Heart left ventricle (tissue), 13 donors: ENCODE results near the gene ZNF598.

Experiments used
- POLR2A ChIP-seq, 2 donors: fragments of 450-650 bp; IDR thresholded peaks; one replicate each; pipeline ENCODE4 v1.6.1; 2017; ENCODE audit warnings: antibody characterized with exemption in 2 of 2, mild to moderate bottlenecking in 2 of 2, moderate library complexity in 2 of 2
- TF ChIP-seq, protein P1 (sequence below), 12 donors: fragments of 200-600 bp; sonication (generic) in 4 of 12; IDR thresholded peaks; one replicate each; pipeline versions ENCODE4 v1.5.0 to v1.8.0; 2018 to 2022; ENCODE audit warnings: antibody characterized with exemption in 12 of 12, mild to moderate bottlenecking in 5 of 12
- donor health status: ischemic (EF 13 %, LVEDD 7.1; RV severe dilation, severe dysfunction).
- donor health status: DM: no; HTN: yes; CAD: no.
- donor health status: DM: no; HTN: no; CAD: no.
- donor health status: ischemic (EF 25% LVEDD 6.9; RV normal size, moderate dysfunction).
- donor health status: ischemic (EF 25% LVEDD 5.7; RV mildly dilated, moderate dysfunction).
- donor health status: ischemic (EF 35%, LVEDD 5.7; RV mildly dilated, moderate dysfunction).
- donor health status: nonischemic (EF 11% LVEDD 7.7; RV severe dilation, severe dysfunction).
- donor health status: DM: yes; HTN: yes; CAD: no.
- donor health status: PGD.
- donor health status: ischemic (EF 29% LVEDD 5.4; RV normal size, mild dysfunction).
- donor health status: nonischemic (EF 23%, LVEDD 6.1; RV moderate dilation, normal function).

DNA sequence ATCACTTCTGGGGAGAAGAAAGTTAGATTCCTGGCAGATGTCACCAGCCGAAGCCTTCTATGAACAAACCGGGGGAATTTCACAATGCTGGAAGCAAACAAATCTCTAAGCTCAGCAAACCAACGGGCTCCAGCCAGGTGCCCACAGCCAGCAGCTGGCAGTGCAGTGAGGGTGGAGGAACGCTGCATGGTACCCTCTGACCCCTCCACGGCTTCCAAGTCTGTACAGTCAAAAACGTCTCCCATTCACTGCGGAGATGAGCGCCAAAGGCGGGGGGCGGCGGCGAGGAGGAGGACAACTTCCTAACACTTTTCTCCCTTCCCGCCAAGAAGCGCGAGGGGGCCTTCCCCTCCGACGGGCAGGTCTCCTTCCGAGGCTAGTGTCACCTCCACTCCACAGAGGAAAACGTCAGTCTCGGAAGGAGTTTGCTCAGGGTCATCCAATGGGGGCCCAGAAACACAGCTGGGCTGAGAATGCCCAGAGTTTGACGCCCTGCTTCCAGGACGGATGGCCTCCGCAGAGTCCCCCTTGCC, 924 bp downstream of the ZNF598 start:
- TF ChIP-seq, protein P1, sequence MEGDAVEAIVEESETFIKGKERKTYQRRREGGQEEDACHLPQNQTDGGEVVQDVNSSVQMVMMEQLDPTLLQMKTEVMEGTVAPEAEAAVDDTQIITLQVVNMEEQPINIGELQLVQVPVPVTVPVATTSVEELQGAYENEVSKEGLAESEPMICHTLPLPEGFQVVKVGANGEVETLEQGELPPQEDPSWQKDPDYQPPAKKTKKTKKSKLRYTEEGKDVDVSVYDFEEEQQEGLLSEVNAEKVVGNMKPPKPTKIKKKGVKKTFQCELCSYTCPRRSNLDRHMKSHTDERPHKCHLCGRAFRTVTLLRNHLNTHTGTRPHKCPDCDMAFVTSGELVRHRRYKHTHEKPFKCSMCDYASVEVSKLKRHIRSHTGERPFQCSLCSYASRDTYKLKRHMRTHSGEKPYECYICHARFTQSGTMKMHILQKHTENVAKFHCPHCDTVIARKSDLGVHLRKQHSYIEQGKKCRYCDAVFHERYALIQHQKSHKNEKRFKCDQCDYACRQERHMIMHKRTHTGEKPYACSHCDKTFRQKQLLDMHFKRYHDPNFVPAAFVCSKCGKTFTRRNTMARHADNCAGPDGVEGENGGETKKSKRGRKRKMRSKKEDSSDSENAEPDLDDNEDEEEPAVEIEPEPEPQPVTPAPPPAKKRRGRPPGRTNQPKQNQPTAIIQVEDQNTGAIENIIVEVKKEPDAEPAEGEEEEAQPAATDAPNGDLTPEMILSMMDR (IDR thresholded peaks at IDR 0.05): no peak
- TF ChIP-seq POLR2A (IDR thresholded peaks at IDR 0.05): no peak
